HepG2 (cell line): Measurements from ENCODE around the gene NOVA2. TPM values are rescaled to one million over a fixed set of nuclear protein-coding genes. Genes with fewer than 3 reads are reported as not detected.

Experiments
- ARHGAP35 ChIP-seq: sonication (generic); formaldehyde crosslinking; IDR thresholded peaks from 2 replicates; pipeline ENCODE4 v1.9.0; 2022; ENCODE audit warnings: mild to moderate bottlenecking, inconsistent platforms, moderate library complexity, missing genetic modification reagents, borderline replicate concordance
- BRCA1 ChIP-seq: sonication (generic); formaldehyde crosslinking; IDR thresholded peaks from 2 replicates; pipeline ENCODE4 v1.4.0; 2020; ENCODE audit warnings: missing genetic modification reagents
- GLI4 ChIP-seq: sonication (generic); formaldehyde crosslinking; IDR thresholded peaks from 2 replicates; pipeline ENCODE4 v1.5.1; 2020; ENCODE audit warnings: missing genetic modification reagents, mild to moderate bottlenecking, moderate library complexity, borderline replicate concordance
- LCORL ChIP-seq, 2 experiments: fragments of 450-650 bp in 1 of 2; sonication (generic) in 1 of 2; formaldehyde crosslinking in 1 of 2; IDR thresholded peaks; 2 replicates each; pipeline versions ENCODE4 v1.5.0 to v1.6.1; 2017 to 2020; ENCODE audit warnings: antibody characterized with exemption in 1 of 2, missing genetic modification reagents in 1 of 2
- MIER3 ChIP-seq: IDR thresholded peaks from 2 replicates; pipeline ENCODE4 v1.6.1; 2016; ENCODE audit warnings: missing compliant biosample characterization, borderline replicate concordance
- PAX8 ChIP-seq: sonication (generic); formaldehyde crosslinking; IDR thresholded peaks from 2 replicates; pipeline ENCODE4 v1.8.0; 2022; ENCODE audit warnings: mild to moderate bottlenecking, missing genetic modification reagents, borderline replicate concordance
- TBL1XR1 ChIP-seq: fragments of 150-350 bp; IDR thresholded peaks from 2 replicates; pipeline ENCODE4 v1.6.1; 2014; ENCODE audit warnings: borderline replicate concordance, low read length; ENCODE audit not compliant: partially characterized antibody
- TBX2 ChIP-seq: sonication (generic); formaldehyde crosslinking; IDR thresholded peaks from 2 replicates; pipeline ENCODE4 v1.5.0; 2020; ENCODE audit warnings: missing genetic modification reagents, mild to moderate bottlenecking, borderline replicate concordance
- TEAD2 ChIP-seq: sonication (generic); formaldehyde crosslinking; IDR thresholded peaks from 2 replicates; pipeline ENCODE4 v1.9.0; 2021; ENCODE audit warnings: missing genetic modification reagents
- polyA plus RNA-seq, 8 experiments: library from polyadenylated mRNA; depleted of rRNA in 3 of 8; stranded (reverse) in 7 of 8; unstranded in 1 of 8; fragments of >200 nt; fragmentation: Illumina TruSeq in 4 of 8; extraction: Trizol in 4 of 8; gene quantifications; 2 replicates each; pipeline versions ENCODE4 v1.2.1 to v1.2.3, GENCODE V29; 2011 to 2016; ENCODE audit warnings: low read depth in 4 of 8, missing spikeins in 1 of 8, mixed read lengths in 1 of 8; ENCODE audit not compliant: insufficient read depth in 1 of 8
- total RNA-seq, 5 experiments: library from RNA; depleted of rRNA; stranded (reverse); fragments of >200 nt; fragmentation: Illumina TruSeq; extraction: Trizol; gene quantifications; 2 replicates each; pipeline ENCODE4 v1.2.3, GENCODE V29; 2016; ENCODE audit warnings: low read depth in 1 of 5
- TF ChIP-seq, protein P1 (sequence below): sonication (generic); formaldehyde crosslinking; IDR thresholded peaks from 2 replicates; pipeline ENCODE4 v1.4.0; 2020; ENCODE audit warnings: mild to moderate bottlenecking, missing genetic modification reagents
- TF ChIP-seq, protein P2 (sequence below): sonication (generic); formaldehyde crosslinking; IDR thresholded peaks from 2 replicates; pipeline ENCODE4 v1.4.0; 2020; ENCODE audit warnings: missing genetic modification reagents
- TF ChIP-seq, protein P3 (sequence below): sonication (generic); formaldehyde crosslinking; IDR thresholded peaks from 2 replicates; pipeline ENCODE4 v1.9.0; 2021; ENCODE audit warnings: missing genetic modification reagents, mild to moderate bottlenecking, borderline replicate concordance
- TF ChIP-seq, protein P4 (sequence below): sonication (generic); formaldehyde crosslinking; IDR thresholded peaks from 2 replicates; pipeline ENCODE4 v1.5.0; 2020; ENCODE audit warnings: mild to moderate bottlenecking, missing genetic modification reagents

Gene NOVA2
- total and polyA plus RNA-seq, 2 of the 13 experiments (the other 11 are each of a cell fraction or from before 2014, with no cell fraction given), result not detected

DNA sequence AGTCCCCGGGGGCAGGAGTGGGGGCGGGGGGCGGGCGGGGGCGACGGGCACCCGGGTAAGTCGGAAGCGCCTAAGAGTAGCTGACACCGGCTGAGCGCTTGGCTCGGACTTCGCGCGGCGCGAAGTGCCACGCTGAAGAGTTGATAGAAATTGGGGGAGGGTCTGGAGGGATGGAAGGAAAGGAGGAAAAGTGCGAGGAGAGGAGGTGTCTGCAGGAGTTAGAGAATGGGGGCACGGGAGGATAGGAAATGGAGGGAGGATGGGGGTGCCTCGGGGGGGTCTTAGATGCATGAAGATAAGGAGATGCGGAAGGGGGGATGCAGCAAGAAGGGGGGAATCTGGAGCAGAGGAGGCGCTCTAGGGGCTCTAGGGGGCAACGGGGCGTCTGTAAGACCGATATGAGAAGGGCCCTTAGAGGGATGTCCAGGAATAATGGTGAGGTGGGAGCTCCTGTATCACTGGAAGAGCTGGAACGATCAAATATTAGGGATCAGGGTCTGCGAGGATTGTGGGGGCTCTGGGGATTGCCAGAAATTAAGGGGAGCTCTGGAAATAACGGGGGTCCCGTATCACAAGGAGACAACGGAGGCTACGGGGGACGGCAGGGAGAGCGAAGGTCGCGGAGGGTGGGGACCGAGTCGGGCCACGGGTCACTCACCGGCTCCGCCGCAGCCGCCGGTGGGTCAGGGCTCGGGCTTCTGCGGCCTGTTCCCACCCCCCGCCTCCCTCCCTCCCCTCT lies 71.6 kb downstream of the NOVA2 start, which contains the start of gene MYPOP (continued):
- TF ChIP-seq, protein P1, sequence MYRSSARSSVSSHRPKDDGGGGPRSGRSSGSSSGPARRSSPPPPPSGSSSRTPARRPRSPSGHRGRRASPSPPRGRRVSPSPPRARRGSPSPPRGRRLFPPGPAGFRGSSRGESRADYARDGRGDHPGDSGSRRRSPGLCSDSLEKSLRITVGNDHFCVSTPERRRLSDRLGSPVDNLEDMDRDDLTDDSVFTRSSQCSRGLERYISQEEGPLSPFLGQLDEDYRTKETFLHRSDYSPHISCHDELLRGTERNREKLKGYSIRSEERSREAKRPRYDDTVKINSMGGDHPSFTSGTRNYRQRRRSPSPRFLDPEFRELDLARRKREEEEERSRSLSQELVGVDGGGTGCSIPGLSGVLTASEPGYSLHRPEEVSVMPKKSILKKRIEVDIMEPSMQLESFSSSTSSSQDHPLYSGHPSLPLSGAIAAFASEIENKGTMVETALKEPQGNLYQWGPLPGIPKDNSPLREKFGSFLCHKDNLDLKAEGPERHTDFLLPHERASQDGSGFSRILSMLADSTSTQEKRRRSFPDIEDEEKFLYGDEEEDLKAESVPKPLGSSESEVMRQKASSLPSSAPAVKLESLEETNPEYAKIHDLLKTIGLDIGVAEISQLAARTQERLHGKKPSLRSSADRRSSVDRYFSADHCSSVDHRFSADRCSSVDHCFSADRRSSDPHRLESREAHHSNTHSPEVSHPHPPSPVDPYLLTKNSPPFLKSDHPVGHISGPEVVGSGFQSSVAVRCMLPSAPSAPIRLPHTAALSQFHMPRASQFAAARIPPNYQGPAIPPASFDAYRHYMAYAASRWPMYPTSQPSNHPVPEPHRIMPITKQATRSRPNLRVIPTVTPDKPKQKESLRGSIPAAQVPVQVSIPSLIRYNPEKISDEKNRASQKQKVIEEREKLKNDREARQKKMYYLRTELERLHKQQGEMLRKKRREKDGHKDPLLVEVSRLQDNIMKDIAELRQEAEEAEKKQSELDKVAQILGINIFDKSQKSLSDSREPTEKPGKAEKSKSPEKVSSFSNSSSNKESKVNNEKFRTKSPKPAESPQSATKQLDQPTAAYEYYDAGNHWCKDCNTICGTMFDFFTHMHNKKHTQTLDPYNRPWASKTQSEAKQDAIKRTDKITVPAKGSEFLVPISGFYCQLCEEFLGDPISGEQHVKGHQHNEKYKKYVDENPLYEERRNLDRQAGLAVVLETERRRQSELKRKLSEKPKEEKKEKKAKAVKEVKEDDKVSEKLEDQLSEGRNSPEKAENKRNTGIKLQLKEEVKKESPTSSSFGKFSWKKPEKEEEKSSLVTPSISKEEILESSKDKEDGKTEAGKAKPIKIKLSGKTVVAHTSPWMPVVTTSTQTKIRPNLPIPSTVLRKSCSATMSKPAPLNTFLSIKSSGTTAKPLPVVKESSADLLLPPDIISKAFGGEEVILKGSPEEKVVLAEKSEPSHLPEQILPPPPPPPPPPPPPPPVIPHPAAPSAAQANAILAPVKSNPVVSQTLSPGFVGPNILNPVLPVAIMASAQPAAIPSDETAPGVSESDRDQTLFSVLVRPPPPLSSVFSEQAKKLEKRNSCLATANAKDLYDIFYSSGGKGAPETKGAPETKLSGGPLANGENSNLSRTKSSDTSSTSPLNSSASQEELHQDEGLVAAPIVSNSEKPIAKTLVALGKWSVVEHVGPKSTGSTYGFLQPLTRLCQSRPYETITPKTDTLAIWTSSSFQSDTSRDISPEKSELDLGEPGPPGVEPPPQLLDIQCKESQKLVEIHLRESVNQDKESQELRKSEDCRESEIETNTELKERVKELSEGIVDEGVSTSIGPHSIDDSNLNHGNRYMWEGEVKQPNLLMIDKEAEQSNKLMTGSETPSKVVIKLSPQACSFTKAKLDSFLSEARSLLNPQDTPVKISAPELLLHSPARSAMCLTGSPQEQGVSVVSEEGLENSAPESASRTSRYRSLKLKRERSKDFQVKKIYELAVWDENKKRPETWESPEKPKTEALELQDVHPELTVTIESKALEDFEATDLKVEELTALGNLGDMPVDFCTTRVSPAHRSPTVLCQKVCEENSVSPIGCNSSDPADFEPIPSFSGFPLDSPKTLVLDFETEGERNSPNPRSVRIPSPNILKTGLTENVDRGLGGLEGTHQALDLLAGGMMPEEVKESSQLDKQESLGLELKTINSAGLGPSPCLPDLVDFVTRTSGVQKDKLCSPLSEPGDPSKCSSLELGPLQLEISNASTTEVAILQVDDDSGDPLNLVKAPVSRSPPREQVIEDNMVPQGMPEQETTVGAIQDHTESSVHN, result no peak
- TF ChIP-seq TBX2 (CRISPR knock-in tag), result no peak; the same call in 1 of the 2 replicates
- no peak for TF ChIP-seq ARHGAP35
- TF ChIP-seq, protein P2, sequence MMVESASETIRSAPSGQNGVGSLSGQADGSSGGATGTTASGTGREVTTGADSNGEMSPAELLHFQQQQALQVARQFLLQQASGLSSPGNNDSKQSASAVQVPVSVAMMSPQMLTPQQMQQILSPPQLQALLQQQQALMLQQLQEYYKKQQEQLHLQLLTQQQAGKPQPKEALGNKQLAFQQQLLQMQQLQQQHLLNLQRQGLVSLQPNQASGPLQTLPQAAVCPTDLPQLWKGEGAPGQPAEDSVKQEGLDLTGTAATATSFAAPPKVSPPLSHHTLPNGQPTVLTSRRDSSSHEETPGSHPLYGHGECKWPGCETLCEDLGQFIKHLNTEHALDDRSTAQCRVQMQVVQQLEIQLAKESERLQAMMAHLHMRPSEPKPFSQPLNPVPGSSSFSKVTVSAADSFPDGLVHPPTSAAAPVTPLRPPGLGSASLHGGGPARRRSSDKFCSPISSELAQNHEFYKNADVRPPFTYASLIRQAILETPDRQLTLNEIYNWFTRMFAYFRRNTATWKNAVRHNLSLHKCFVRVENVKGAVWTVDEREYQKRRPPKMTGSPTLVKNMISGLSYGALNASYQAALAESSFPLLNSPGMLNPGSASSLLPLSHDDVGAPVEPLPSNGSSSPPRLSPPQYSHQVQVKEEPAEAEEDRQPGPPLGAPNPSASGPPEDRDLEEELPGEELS (CRISPR knock-in tag), result no peak
- TF ChIP-seq TEAD2, result no peak
- TF ChIP-seq, protein P3, sequence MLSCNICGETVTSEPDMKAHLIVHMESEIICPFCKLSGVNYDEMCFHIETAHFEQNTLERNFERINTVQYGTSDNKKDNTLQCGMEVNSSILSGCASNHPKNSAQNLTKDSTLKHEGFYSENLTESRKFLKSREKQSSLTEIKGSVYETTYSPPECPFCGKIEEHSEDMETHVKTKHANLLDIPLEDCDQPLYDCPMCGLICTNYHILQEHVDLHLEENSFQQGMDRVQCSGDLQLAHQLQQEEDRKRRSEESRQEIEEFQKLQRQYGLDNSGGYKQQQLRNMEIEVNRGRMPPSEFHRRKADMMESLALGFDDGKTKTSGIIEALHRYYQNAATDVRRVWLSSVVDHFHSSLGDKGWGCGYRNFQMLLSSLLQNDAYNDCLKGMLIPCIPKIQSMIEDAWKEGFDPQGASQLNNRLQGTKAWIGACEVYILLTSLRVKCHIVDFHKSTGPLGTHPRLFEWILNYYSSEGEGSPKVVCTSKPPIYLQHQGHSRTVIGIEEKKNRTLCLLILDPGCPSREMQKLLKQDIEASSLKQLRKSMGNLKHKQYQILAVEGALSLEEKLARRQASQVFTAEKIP, result no peak
- TF ChIP-seq, protein P4, sequence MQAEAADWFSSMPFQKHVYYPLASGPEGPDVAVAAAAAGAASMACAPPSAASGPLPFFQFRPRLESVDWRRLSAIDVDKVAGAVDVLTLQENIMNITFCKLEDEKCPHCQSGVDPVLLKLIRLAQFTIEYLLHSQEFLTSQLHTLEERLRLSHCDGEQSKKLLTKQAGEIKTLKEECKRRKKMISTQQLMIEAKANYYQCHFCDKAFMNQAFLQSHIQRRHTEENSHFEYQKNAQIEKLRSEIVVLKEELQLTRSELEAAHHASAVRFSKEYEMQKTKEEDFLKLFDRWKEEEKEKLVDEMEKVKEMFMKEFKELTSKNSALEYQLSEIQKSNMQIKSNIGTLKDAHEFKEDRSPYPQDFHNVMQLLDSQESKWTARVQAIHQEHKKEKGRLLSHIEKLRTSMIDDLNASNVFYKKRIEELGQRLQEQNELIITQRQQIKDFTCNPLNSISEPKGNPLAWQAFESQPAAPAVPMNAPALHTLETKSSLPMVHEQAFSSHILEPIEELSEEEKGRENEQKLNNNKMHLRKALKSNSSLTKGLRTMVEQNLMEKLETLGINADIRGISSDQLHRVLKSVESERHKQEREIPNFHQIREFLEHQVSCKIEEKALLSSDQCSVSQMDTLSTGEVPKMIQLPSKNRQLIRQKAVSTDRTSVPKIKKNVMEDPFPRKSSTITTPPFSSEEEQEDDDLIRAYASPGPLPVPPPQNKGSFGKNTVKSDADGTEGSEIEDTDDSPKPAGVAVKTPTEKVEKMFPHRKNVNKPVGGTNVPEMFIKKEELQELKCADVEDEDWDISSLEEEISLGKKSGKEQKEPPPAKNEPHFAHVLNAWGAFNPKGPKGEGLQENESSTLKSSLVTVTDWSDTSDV, result 0 out of 2 replicates have a peak, but pooled peaks have one; percentile 26
- peak; percentile 5 for TF ChIP-seq TBL1XR1
- no peak for TF ChIP-seq PAX8 (CRISPR knock-in tag)
- TF ChIP-seq GLI4, result no peak
- TF ChIP-seq LCORL (IDR thresholded peaks at IDR 0.05), result no peak
- TF ChIP-seq LCORL (CRISPR knock-in tag; IDR thresholded peaks at IDR 0.05), result 0 out of 2 replicates have a peak, but pooled peaks have one; percentile 35
- no peak for TF ChIP-seq MIER3 (CRISPR knock-in tag)
- TF ChIP-seq BRCA1 (CRISPR knock-in tag), result no peak
